Parathyroid adenoma (tissue), 2 donors: Measurements from ENCODE around the gene KRTAP4-16.

Experiments used
- H2AFZ ChIP-seq: fragments of 300-600 bp; sonication (generic); one replicate; pipeline ENCODE4 v1.7.0; 2017; ENCODE audit warnings: antibody characterized with exemption, mild to moderate bottlenecking
- H3K27ac ChIP-seq: fragments of 300-600 bp; sonication (generic); one replicate; pipeline ENCODE4 v1.7.0; 2017
- H3K27me3 ChIP-seq: fragments of 300-600 bp; sonication (generic); one replicate; pipeline ENCODE4 v1.7.0; 2017; ENCODE audit warnings: low read length; ENCODE audit not compliant: control insufficient read depth, insufficient read depth
- H3K36me3 ChIP-seq: fragments of 300-600 bp; sonication (generic); one replicate; pipeline ENCODE4 v1.7.0; 2017; ENCODE audit warnings: low read length; ENCODE audit not compliant: control insufficient read depth, insufficient read depth
- H3K4me1 ChIP-seq: fragments of 300-600 bp; sonication (generic); one replicate; pipeline ENCODE4 v1.7.0; 2017; ENCODE audit warnings: control low read depth
- H3K4me2 ChIP-seq: fragments of 300-600 bp; sonication (generic); one replicate; pipeline ENCODE4 v1.7.0; 2017; ENCODE audit warnings: low read length
- H3K4me3 ChIP-seq: fragments of 300-600 bp; sonication (generic); one replicate; pipeline ENCODE4 v1.7.0; 2017; ENCODE audit warnings: low read depth, low read length
- H3K79me2 ChIP-seq: fragments of 300-600 bp; sonication (generic); one replicate; pipeline ENCODE4 v1.7.0; 2017; ENCODE audit warnings: control low read depth
- H3K9ac ChIP-seq: fragments of 300-600 bp; sonication (generic); one replicate; pipeline ENCODE4 v1.7.0; 2017; ENCODE audit warnings: mild to moderate bottlenecking
- H3K9me3 ChIP-seq: fragments of 300-600 bp; sonication (generic); one replicate; pipeline ENCODE4 v1.7.0; 2017; ENCODE audit warnings: low read length; ENCODE audit not compliant: control insufficient read depth
- CTCF ChIP-seq: fragments of 300-600 bp; sonication (generic); IDR thresholded peaks from one replicate; pipeline ENCODE4 v1.7.0; 2017; ENCODE audit warnings: antibody characterized with exemption, mild to moderate bottlenecking
- donor health status: primary hyperparathyroidism.

Gene KRTAP4-16

GRCh38 chr17:41147531-41148204 is 45.7 kb upstream of the KRTAP4-16 start:
- H3K9ac ChIP-seq: no peak overlapping the region
- H3K79me2 ChIP-seq: no peaks in the 10 kb centered on the region
- H3K9me3 ChIP-seq: no peaks in the 10 kb centered on the region
- H2AFZ ChIP-seq: no peak overlapping the region
- H3K4me3 ChIP-seq: no peak overlapping the region
- no peaks in the 10 kb centered on the region for H3K36me3 ChIP-seq
- no peaks in the 10 kb centered on the region for H3K27me3 ChIP-seq
- no peak overlapping the region for H3K4me2 ChIP-seq
- H3K27ac ChIP-seq: no peak overlapping the region
- H3K4me1 ChIP-seq: no peaks in the 10 kb centered on the region
- TF ChIP-seq CTCF: no peak

- Histone ChIP-seq H2AFZ (no peak overlapping the region), H3K4me3 (no peak overlapping the region), H3K9ac (no peak overlapping the region), H3K4me2 (no peak overlapping the region), H3K9me3 (no peaks in the 10 kb centered on the region), H3K4me1 (no peaks in the 10 kb centered on the region), H3K79me2 (no peaks in the 10 kb centered on the region), H3K27ac (no peak overlapping the region), H3K27me3 (no peaks in the 10 kb centered on the region), H3K36me3 (no peaks in the 10 kb centered on the region)
- no peak for TF ChIP-seq CTCF
These were observed 43.3 kb upstream of the KRTAP4-16 start for GRCh38 chr17:41145261-41145660.

- no peak overlapping the region for H3K4me3 ChIP-seq
- no peak overlapping the region for H3K27ac ChIP-seq
- H2AFZ ChIP-seq: no peak overlapping the region
- no peaks in the 10 kb centered on the region for H3K79me2 ChIP-seq
- H3K4me2 ChIP-seq: no peak overlapping the region
- H3K9ac ChIP-seq: no peak overlapping the region
- no peaks in the 10 kb centered on the region for H3K36me3 ChIP-seq
- H3K27me3 ChIP-seq: no peaks in the 10 kb centered on the region
- no peak for TF ChIP-seq CTCF
- no peaks in the 10 kb centered on the region for H3K9me3 ChIP-seq
- no peaks in the 10 kb centered on the region for H3K4me1 ChIP-seq
These were observed 42.8 kb upstream of the KRTAP4-16 start for GRCh38 chr17:41144846-41145245.

GRCh38 chr17:41141361-41141760 is 39.4 kb upstream of the KRTAP4-16 start:
- no peaks in the 10 kb centered on the region for H3K36me3 ChIP-seq
- TF ChIP-seq CTCF: no peak
- H3K27me3 ChIP-seq: no peaks in the 10 kb centered on the region

More at GRCh38 chr17:41141361-41141760, 39.4 kb upstream of the KRTAP4-16 start:
- H3K79me2 ChIP-seq: no peaks in the 10 kb centered on the region
- H3K9ac ChIP-seq: no peak overlapping the region
- no peak overlapping the region for H2AFZ ChIP-seq
- H3K4me3 ChIP-seq: no peak overlapping the region
- no peak overlapping the region for H3K27ac ChIP-seq
- H3K4me2 ChIP-seq: no peak overlapping the region
- H3K4me1 ChIP-seq: no peaks in the 10 kb centered on the region
- no peaks in the 10 kb centered on the region for H3K9me3 ChIP-seq
